Kidney (tissue), 14 donors: Measurements from ENCODE around the gene MUCL1. TPM values are rescaled to one million over a fixed set of nuclear protein-coding genes. Genes with fewer than 3 reads are reported as not detected.
"Not testable (repeated sequence)": the region's sequence is repeated elsewhere in the genome, so short reads cannot be mapped to it uniquely, and the experiment has no call there.

Experiments used
- DNase-seq, 5 donors: peaks; one replicate each; pipeline ENCODE4 v3.0.0-alpha.2; 2013 to 2020
- FAIRE-seq: peaks from 2 replicates; lab custom pipeline; 2012; peaks lifted over from hg19 to GRCh38; lab: Jason Lieb, UNC
- H3K27ac ChIP-seq, 2 donors: one replicate each; pipeline ENCODE4 v1.7.0; 2013; ENCODE audit warnings: low read depth in 2 of 2, low read length in 2 of 2, inconsistent platforms in 1 of 2
- H3K27me3 ChIP-seq: one replicate; pipeline ENCODE4 v1.7.1; 2013; ENCODE audit warnings: low read length, inconsistent platforms; ENCODE audit not compliant: control insufficient read depth, insufficient read depth
- H3K36me3 ChIP-seq, 3 donors: one replicate each; pipeline versions ENCODE4 v1.7.0 to v1.7.1; 2013; ENCODE audit warnings: low read length in 3 of 3, control low read depth in 1 of 3, inconsistent platforms in 1 of 3; ENCODE audit not compliant: insufficient read depth in 3 of 3, control insufficient read depth in 2 of 3
- H3K4me1 ChIP-seq, 3 donors: one replicate each; pipeline versions ENCODE4 v1.7.0 to v1.7.1; 2013; ENCODE audit warnings: low read length in 3 of 3, inconsistent platforms in 1 of 3, low read depth in 1 of 3; ENCODE audit not compliant: control insufficient read depth in 2 of 3, insufficient read depth in 2 of 3
- H3K4me3 ChIP-seq, 3 donors: one replicate each; pipeline versions ENCODE4 v1.7.0 to v1.8.1; 2013; ENCODE audit warnings: low read length in 3 of 3, control low read depth in 1 of 3, inconsistent platforms in 1 of 3
- H3K9ac ChIP-seq, 3 donors: one replicate each; pipeline versions ENCODE4 v1.7.0 to v1.7.1; 2013; ENCODE audit warnings: low read length in 3 of 3, control low read depth in 1 of 3, inconsistent platforms in 1 of 3
- H3K9me3 ChIP-seq, 3 donors: one replicate each; pipeline versions ENCODE4 v1.7.0 to v1.7.1; 2013; ENCODE audit warnings: low read length in 3 of 3, control low read depth in 1 of 3, inconsistent platforms in 1 of 3; ENCODE audit not compliant: control insufficient read depth in 2 of 3, insufficient read depth in 1 of 3
- CTCF ChIP-seq: IDR thresholded peaks from 3 replicates; pipeline ENCODE4 v1.5.1; 2012; ENCODE audit warnings: mild to moderate bottlenecking, moderate library complexity, borderline replicate concordance; ENCODE audit not compliant: insufficient read depth; ENCODE audit errors: extremely low read depth
- intact Hi-C: fragments of 100-400 bp; cut with DNase I; formaldehyde crosslinking; loops from one replicate; pipeline ENCODE4 v1.11.1; 2022
- polyA plus RNA-seq: library from polyadenylated mRNA; stranded (reverse); fragments of 350-450 nt; fragmentation: Illumina TruSeq; extraction: RNeasy Lipid Tissue Mini Kit (QIAGEN cat#74804); gene quantifications from one replicate; pipeline ENCODE4 v1.2.3, GENCODE V29; 2014; ENCODE audit warnings: low read depth, low replicate concordance; ENCODE audit not compliant: insufficient read depth
- total RNA-seq: library from RNA; stranded (reverse); fragmentation: NEBNext Ultra II Directional; extraction: Animal tissue kit (Norgen Biotek cat#: 25700); gene quantifications from one replicate; pipeline ENCODE4 v1.2.1, GENCODE V29; 2021
- donor health status: control.
- donor health status: control.
- donor health status: control.
- donor health status: control.
- donor health status: control.
- donor health status: DM: yes; HTN: yes; CAD: no.
- donor health status: Normal renal cell carcinoma (clear cell type).

MUCL1 gene
- total and polyA plus RNA-seq, 2 donors from 2014 or later = not detected

DNA sequence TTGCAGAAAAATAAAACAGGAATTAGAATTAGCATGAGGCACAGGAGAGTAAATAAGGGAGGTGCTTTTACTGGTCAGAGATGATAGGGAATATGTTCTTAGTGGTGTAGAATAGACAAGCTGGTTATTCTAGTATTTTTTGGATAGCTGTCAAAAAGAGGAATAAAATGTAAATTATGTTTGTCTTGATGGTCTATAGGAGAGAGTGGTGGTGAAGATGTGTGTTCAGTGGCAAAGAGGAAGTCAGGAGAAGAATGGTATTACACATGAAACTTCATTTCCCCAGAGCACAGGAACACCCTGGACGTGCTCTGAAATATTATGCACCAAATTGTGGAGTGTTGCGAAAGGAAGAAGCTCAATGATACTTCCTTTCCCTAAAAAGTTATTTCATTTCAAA is 27.8 kb downstream of the MUCL1 start:
- no peak for FAIRE-seq
- DNase-seq = no peak
- H3K9ac ChIP-seq = no peak overlapping the region
- H3K36me3 ChIP-seq = no peaks in the 10 kb centered on the region
- H3K9me3 ChIP-seq = no peaks in the 10 kb centered on the region
- intact Hi-C loops = no loop called here
- no peaks in the 10 kb centered on the region for H3K4me1 ChIP-seq
- no peaks in the 10 kb centered on the region for H3K27me3 ChIP-seq
- H3K27ac ChIP-seq = no peak overlapping the region
- no peak overlapping the region for H3K4me3 ChIP-seq
- TF ChIP-seq CTCF = no peak

DNA sequence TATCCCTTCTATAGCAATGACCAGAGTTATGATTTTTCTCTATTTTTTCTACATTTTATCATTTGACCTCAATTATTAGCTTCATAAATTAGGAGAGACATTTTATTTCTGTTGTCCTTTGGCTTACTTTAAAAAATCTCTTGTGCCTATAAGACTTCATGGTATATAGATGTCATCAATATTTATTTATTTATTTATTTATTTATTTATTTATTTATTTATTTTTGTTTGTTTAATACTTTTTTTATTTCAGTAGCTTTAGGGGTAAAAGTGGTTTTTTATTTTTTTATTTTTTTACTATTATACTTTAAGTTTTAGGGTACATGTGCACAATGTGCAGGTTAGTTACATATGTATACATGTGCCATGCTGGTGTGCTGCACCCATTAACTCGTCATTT is 28.3 kb downstream of the MUCL1 start:
- H3K27ac ChIP-seq, H3K9me3 ChIP-seq, intact Hi-C loops, H3K4me1 ChIP-seq, H3K27me3 ChIP-seq, H3K9ac ChIP-seq, H3K36me3 ChIP-seq, DNase-seq, H3K4me3 ChIP-seq: not testable (repeated sequence)
- peak; percentile 89 for FAIRE-seq

- intact Hi-C loops, FAIRE-seq, H3K27ac ChIP-seq, H3K4me1 ChIP-seq, H3K4me3 ChIP-seq, DNase-seq, H3K27me3 ChIP-seq, H3K36me3 ChIP-seq, H3K9ac ChIP-seq, H3K9me3 ChIP-seq: not testable (repeated sequence)
Observed at GRCh38 chr12:54888428-54888827, 34.1 kb downstream of the MUCL1 start.

DNA sequence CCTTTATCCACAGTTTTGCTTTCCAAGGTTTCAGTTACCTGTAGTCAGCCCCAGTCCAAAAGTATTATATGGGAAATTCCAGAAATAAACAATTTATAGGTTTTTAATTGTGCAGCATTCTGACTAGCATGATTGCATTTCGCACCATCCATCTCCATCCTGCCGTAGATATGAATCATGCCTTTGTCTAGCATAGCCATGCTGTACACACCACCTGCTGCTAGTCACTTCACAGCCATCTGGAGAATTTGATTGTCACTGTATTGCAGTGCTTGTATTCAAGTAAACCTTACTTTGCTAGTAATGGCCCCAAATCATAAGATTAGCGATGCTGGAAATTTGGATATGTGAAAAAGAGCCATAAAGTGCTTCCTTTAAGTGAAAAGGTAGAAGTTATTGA is 36.0 kb downstream of the MUCL1 start:
- no peak for FAIRE-seq
- intact Hi-C loops = no loop called here
- no peak for TF ChIP-seq CTCF

More for the DNA sequence above, 36.0 kb downstream of the MUCL1 start:
- H3K4me3 ChIP-seq = no peak overlapping the region
- no peaks in the 10 kb centered on the region for H3K9me3 ChIP-seq
- H3K27me3 ChIP-seq = no peaks in the 10 kb centered on the region
- DNase-seq = no peak
- no peak overlapping the region for H3K9ac ChIP-seq
- H3K36me3 ChIP-seq = no peaks in the 10 kb centered on the region
- H3K27ac ChIP-seq = no peak overlapping the region
- H3K4me1 ChIP-seq = no peaks in the 10 kb centered on the region
